ENCODE measurements around the gene HIGD2A. TPM values are rescaled to one million over a fixed set of nuclear protein-coding genes. Genes with fewer than 3 reads are reported as not detected.

HIGD2A gene
- total and polyA plus RNA-seq, 9 of the 15 experiments (the other 6 are each of a cell fraction or from before 2014, with no cell fraction given) = 94.7 to 264 (median 163) TPM

GRCh38 chr5:176366232-176366894, 22.2 kb upstream of the HIGD2A start:
- H3K27me3 ChIP-seq (ENCODE audit: control insufficient read depth in 2 of 2, insufficient read depth in 2 of 2, low read length in 2 of 2) = no peaks in the 10 kb centered on the region
- ATAC-seq (no peak), FAIRE-seq (no peak), DNase-seq (ENCODE audit: extremely low read depth in 1 of 4, low spot score in 3 of 4) (no peak)
- 74% methylated on average over 24 of the region's 38 CpGs for WGBS (ENCODE audit: insufficient coverage, low coverage, missing lambda C conversion rate)
- H3K4me3 ChIP-seq = no peak overlapping the region
- ChIA-PET POLR2A (interaction anchor here (0.6 kb wide), 1 partner anchor 9 kb away, joined by 3 read pairs; no protein-coding TSS in a partner anchor), CTCF (ENCODE audit: low intra/inter-chr PET ratio) (no interaction called here)
- in situ Hi-C loops (cut with MboI) = no loop called here
- peaks cover 3% of the 10 kb centered on the region for H3K79me2 ChIP-seq (ENCODE audit: control insufficient read depth, insufficient read depth, low read length)
- H3K9me3 ChIP-seq (replicated peaks; ENCODE audit: control insufficient read depth, insufficient read depth, low read depth, low read length) = no peaks in the 10 kb centered on the region
- no TSS peak for BruUV-seq (replicated peaks)
- peaks cover 5 to 14% of the 10 kb centered on the region in 2 experiments; a peak in 4 of 5 replicates for H3K4me1 ChIP-seq (replicated peaks in 1 of 2; ENCODE audit: control insufficient read depth in 2 of 2, insufficient read depth in 2 of 2, low read length in 2 of 2)
- no peaks in the 10 kb centered on the region for H3K36me3 ChIP-seq (ENCODE audit: control insufficient read depth, insufficient read depth, low read length)
- H3K9me1 ChIP-seq (ENCODE audit: control insufficient read depth, insufficient read depth, low read length) = no peaks in the 10 kb centered on the region
- intact Hi-C loops (cut with micrococcal nuclease) = no loop called here
- no peak overlapping the region for H3K4me2 ChIP-seq (ENCODE audit: insufficient read depth, low read length)
- no peaks in the 10 kb centered on the region for H4K20me1 ChIP-seq (replicated peaks; ENCODE audit: control insufficient read depth, insufficient read depth, low read length)
- H3K9ac ChIP-seq (ENCODE audit: insufficient read depth in 1 of 2, low read depth in 2 of 2, low read length in 2 of 2) = no peak overlapping the region
- H3K27ac ChIP-seq (ENCODE audit: extremely low read depth, low read depth, low read length) = no peak overlapping the region
- H2AFZ ChIP-seq (ENCODE audit: low read depth, low read length) = no peak overlapping the region
- TF ChIP-seq SRSF1 (IDR thresholded peaks at IDR 0.05; ENCODE audit: low read depth, low read length) (no peak), TFAM (CRISPR knock-in tag; conservative IDR thresholded peaks at IDR 0.05) (no peak), ZNF347 (CRISPR knock-in tag; IDR thresholded peaks at IDR 0.05; ENCODE audit: low read depth) (no peak), EP300 (IDR thresholded peaks at IDR 0.05; ENCODE audit: low read length) (no peak), MCM5 (IDR thresholded peaks at IDR 0.05; ENCODE audit: low read depth) (no peak), ZNF23 (CRISPR knock-in tag; IDR thresholded peaks at IDR 0.05) (no peak), YBX1 (IDR thresholded peaks at IDR 0.05) (no peak), ETV5 (CRISPR knock-in tag; IDR thresholded peaks at IDR 0.05; ENCODE audit: low read depth) (no peak), ZC3H8 (IDR thresholded peaks at IDR 0.05) (no peak), LEF1 (IDR thresholded peaks at IDR 0.05) (no peak), ZBTB2 (IDR thresholded peaks at IDR 0.05) (no peak), NR1H2 (CRISPR knock-in tag; IDR thresholded peaks at IDR 0.05) (no peak), ZNF740 (CRISPR knock-in tag; IDR thresholded peaks at IDR 0.05) (no peak), ZNF740 (tag; IDR thresholded peaks at IDR 0.05) (no peak), VEZF1 (CRISPR knock-in tag; IDR thresholded peaks at IDR 0.05) (no peak), CHD4 (IDR thresholded peaks at IDR 0.05; ENCODE audit: insufficient read depth, insufficient replicate concordance, low read depth, low read length, poor library complexity, severe bottlenecking) (no peak), HBP1 (CRISPR knock-in tag; IDR thresholded peaks at IDR 0.05) (no peak), ZBTB17 (CRISPR knock-in tag; IDR thresholded peaks at IDR 0.05) (no peak), CXXC5 (CRISPR knock-in tag; IDR thresholded peaks at IDR 0.05) (no peak)
